Hepatocyte (in vitro differentiated cells): ENCODE measurements around the gene DNAH11.

Experiments used
- CTCF ChIP-seq: fragments of 200-600 bp; sonication (generic); IDR thresholded peaks from 2 replicates; pipeline ENCODE4 v1.5.1; 2016; ENCODE audit warnings: antibody characterized with exemption, mild to moderate bottlenecking; ENCODE audit not compliant: poor library complexity
- EZH2 ChIP-seq: fragments of 200-600 bp; sonication (generic); IDR thresholded peaks from 2 replicates; pipeline ENCODE4 v1.6.1; 2016; ENCODE audit warnings: antibody characterized with exemption, mild to moderate bottlenecking, borderline replicate concordance

- TF ChIP-seq CTCF (no peak), EZH2 (no peak)
Measured at GRCh38 chr7:21719846-21720245, 177.0 kb downstream of the DNAH11 start.
